Heart left ventricle (tissue), 13 donors: ENCODE measurements around the gene PNCK.

Experiments used
- POLR2A ChIP-seq, 2 donors: fragments of 450-650 bp; IDR thresholded peaks; one replicate each; pipeline ENCODE4 v1.6.1; 2017; ENCODE audit warnings: antibody characterized with exemption in 2 of 2, mild to moderate bottlenecking in 2 of 2, moderate library complexity in 2 of 2
- TF ChIP-seq, protein P1 (sequence below), 12 donors: fragments of 200-600 bp; sonication (generic) in 4 of 12; IDR thresholded peaks; one replicate each; pipeline versions ENCODE4 v1.5.0 to v1.8.0; 2018 to 2022; ENCODE audit warnings: antibody characterized with exemption in 12 of 12, mild to moderate bottlenecking in 5 of 12
- donor health status: ischemic (EF 13 %, LVEDD 7.1; RV severe dilation, severe dysfunction).
- donor health status: DM: no; HTN: yes; CAD: no.
- donor health status: DM: no; HTN: no; CAD: no.
- donor health status: ischemic (EF 25% LVEDD 6.9; RV normal size, moderate dysfunction).
- donor health status: ischemic (EF 25% LVEDD 5.7; RV mildly dilated, moderate dysfunction).
- donor health status: ischemic (EF 35%, LVEDD 5.7; RV mildly dilated, moderate dysfunction).
- donor health status: nonischemic (EF 11% LVEDD 7.7; RV severe dilation, severe dysfunction).
- donor health status: DM: yes; HTN: yes; CAD: no.
- donor health status: PGD.
- donor health status: ischemic (EF 29% LVEDD 5.4; RV normal size, mild dysfunction).
- donor health status: nonischemic (EF 23%, LVEDD 6.1; RV moderate dilation, normal function).

GRCh38 chrX:153685751-153686696, 12.4 kb upstream of the PNCK start:
- TF ChIP-seq, protein P1, sequence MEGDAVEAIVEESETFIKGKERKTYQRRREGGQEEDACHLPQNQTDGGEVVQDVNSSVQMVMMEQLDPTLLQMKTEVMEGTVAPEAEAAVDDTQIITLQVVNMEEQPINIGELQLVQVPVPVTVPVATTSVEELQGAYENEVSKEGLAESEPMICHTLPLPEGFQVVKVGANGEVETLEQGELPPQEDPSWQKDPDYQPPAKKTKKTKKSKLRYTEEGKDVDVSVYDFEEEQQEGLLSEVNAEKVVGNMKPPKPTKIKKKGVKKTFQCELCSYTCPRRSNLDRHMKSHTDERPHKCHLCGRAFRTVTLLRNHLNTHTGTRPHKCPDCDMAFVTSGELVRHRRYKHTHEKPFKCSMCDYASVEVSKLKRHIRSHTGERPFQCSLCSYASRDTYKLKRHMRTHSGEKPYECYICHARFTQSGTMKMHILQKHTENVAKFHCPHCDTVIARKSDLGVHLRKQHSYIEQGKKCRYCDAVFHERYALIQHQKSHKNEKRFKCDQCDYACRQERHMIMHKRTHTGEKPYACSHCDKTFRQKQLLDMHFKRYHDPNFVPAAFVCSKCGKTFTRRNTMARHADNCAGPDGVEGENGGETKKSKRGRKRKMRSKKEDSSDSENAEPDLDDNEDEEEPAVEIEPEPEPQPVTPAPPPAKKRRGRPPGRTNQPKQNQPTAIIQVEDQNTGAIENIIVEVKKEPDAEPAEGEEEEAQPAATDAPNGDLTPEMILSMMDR (IDR thresholded peaks at IDR 0.05) = no peak
- TF ChIP-seq POLR2A (IDR thresholded peaks at IDR 0.05) = no peak
